Neural cell (in vitro differentiated cells): Measurements from ENCODE around the gene CCDC127. TPM values are rescaled to one million over a fixed set of nuclear protein-coding genes. Genes with fewer than 3 reads are reported as not detected.

Source experiments
- H2AFZ ChIP-seq: fragments of 200-600, 300-800 bp; sonication (generic), shearing (Covaris generic); 2 replicates; pipeline ENCODE4 v1.6.0; 2014; ENCODE audit warnings: low read depth, mild to moderate bottlenecking, antibody characterized with exemption, low read length, moderate library complexity
- H3F3A ChIP-seq: fragments of 200-600 bp; shearing (Covaris generic); 2 replicates; pipeline ENCODE4 v1.6.1; 2016; ENCODE audit warnings: mild to moderate bottlenecking, moderate library complexity, mixed read lengths, antibody characterized with exemption, low read length; ENCODE audit not compliant: insufficient read depth, poor library complexity, severe bottlenecking
- H3K27ac ChIP-seq: fragments of 200-600, 300-800 bp; sonication (generic), shearing (Covaris generic); 2 replicates; pipeline ENCODE4 v1.5.1; 2014; ENCODE audit warnings: mild to moderate bottlenecking, low read length, moderate library complexity
- H3K27me3 ChIP-seq: fragments of 300-800, 200-600 bp; sonication (generic), shearing (Covaris generic); 2 replicates; pipeline ENCODE4 v1.6.0; 2014; ENCODE audit warnings: mild to moderate bottlenecking, low read depth, low read length, moderate library complexity; ENCODE audit not compliant: insufficient read depth
- H3K36me3 ChIP-seq: fragments of 300-800, 200-600 bp; sonication (generic), shearing (Covaris generic); 2 replicates; pipeline ENCODE4 v1.5.1; 2014; ENCODE audit warnings: mild to moderate bottlenecking, antibody characterized with exemption, low read length, moderate library complexity; ENCODE audit not compliant: insufficient read depth
- H3K4me2 ChIP-seq: fragments of 300-800, 200-600 bp; sonication (generic), shearing (Covaris generic); 2 replicates; pipeline ENCODE4 v1.6.0; 2014; ENCODE audit warnings: mild to moderate bottlenecking, low read length
- H3K4me3 ChIP-seq: fragments of 300-800, 200-600 bp; sonication (generic), shearing (Covaris generic); 2 replicates; pipeline ENCODE4 v1.5.1; 2014; ENCODE audit warnings: mild to moderate bottlenecking, low read length, moderate library complexity
- H3K79me2 ChIP-seq: fragments of 200-600 bp; shearing (Covaris generic); replicated peaks from 2 replicates; pipeline ENCODE4 v1.6.0; 2014; ENCODE audit warnings: mild to moderate bottlenecking, low read length, moderate library complexity; ENCODE audit not compliant: insufficient read depth
- H3K9ac ChIP-seq: fragments of 300-800, 200-600 bp; sonication (generic), shearing (Covaris generic); 2 replicates; pipeline ENCODE4 v1.6.1; 2016; ENCODE audit warnings: mild to moderate bottlenecking, low read length, mixed read lengths
- H3K9me2 ChIP-seq: fragments of 200-600 bp; shearing (Covaris generic); 2 replicates; pipeline ENCODE4 v1.6.1; 2016; ENCODE audit warnings: mild to moderate bottlenecking, low read length, mixed read lengths; ENCODE audit not compliant: insufficient read depth
- H3K9me3 ChIP-seq: fragments of 200-600, 300-800 bp; sonication (generic), shearing (Covaris generic); 2 replicates; pipeline ENCODE4 v1.6.1; 2016; ENCODE audit warnings: mild to moderate bottlenecking, mixed run types, low read length, moderate library complexity, mixed read lengths
- H4K20me1 ChIP-seq: fragments of 200-600 bp; shearing (Covaris generic); 2 replicates; pipeline ENCODE4 v1.6.1; 2016; ENCODE audit warnings: mild to moderate bottlenecking, mixed run types; ENCODE audit not compliant: insufficient read depth
- CTCF ChIP-seq: fragments of 450-650 bp; IDR thresholded peaks from 2 replicates; pipeline ENCODE4 v1.5.1; 2014; ENCODE audit warnings: antibody characterized with exemption, mild to moderate bottlenecking, moderate library complexity; ENCODE audit not compliant: poor library complexity, severe bottlenecking
- EP300 ChIP-seq: fragments of 450-650 bp; conservative IDR thresholded peaks from 2 replicates; pipeline ENCODE4 v1.6.1; 2014; ENCODE audit warnings: antibody characterized with exemption, mild to moderate bottlenecking, moderate library complexity; ENCODE audit not compliant: poor library complexity, severe bottlenecking
- POLR2AphosphoS5 ChIP-seq: IDR thresholded peaks from 2 replicates; pipeline ENCODE4 v1.6.1; 2012
- RAD21 ChIP-seq: fragments of 450-650 bp; conservative IDR thresholded peaks from 2 replicates; pipeline ENCODE4 v1.6.1; 2014; ENCODE audit warnings: antibody characterized with exemption, mild to moderate bottlenecking, moderate library complexity
- REST ChIP-seq: IDR thresholded peaks from 2 replicates; pipeline ENCODE4 v1.6.1; 2012; ENCODE audit warnings: borderline replicate concordance
- polyA plus RNA-seq: library from polyadenylated mRNA; depleted of rRNA; stranded (reverse); fragments of >200 nt; gene quantifications from 2 replicates; pipeline ENCODE4 v1.2.3, GENCODE V29; 2014

Gene CCDC127
- polyA plus RNA-seq, 1 donor from 2014 or later = 5.4 TPM

- Histone ChIP-seq H3F3A (no peaks in the 10 kb centered on the region), H3K36me3 (no peaks in the 10 kb centered on the region), H3K4me2 (no peak overlapping the region), H4K20me1 (no peaks in the 10 kb centered on the region), H2AFZ (no peak overlapping the region), H3K9me3 (no peaks in the 10 kb centered on the region), H3K27ac (no peak overlapping the region), H3K27me3 (no peaks in the 10 kb centered on the region), H3K4me3 (no peak overlapping the region), H3K79me2 (no peaks in the 10 kb centered on the region), H3K9ac (no peak overlapping the region), H3K9me2 (no peaks in the 10 kb centered on the region)
- TF ChIP-seq EP300 = no peak
- TF ChIP-seq REST = no peak
- no peak for TF ChIP-seq CTCF
Measured at GRCh38 chr5:187042-187431, 30.9 kb downstream of the CCDC127 start.

GRCh38 chr5:186091-187041, 31.6 kb downstream of the CCDC127 start:
- Histone ChIP-seq H3K9me2 (no peaks in the 10 kb centered on the region), H3F3A (no peaks in the 10 kb centered on the region), H3K79me2 (no peaks in the 10 kb centered on the region), H3K36me3 (no peaks in the 10 kb centered on the region), H3K4me3 (no peak overlapping the region), H3K9ac (no peak overlapping the region), H3K9me3 (no peaks in the 10 kb centered on the region), H3K4me2 (no peak overlapping the region), H4K20me1 (no peaks in the 10 kb centered on the region), H3K27me3 (no peaks in the 10 kb centered on the region), H3K27ac (no peak overlapping the region), H2AFZ (no peak overlapping the region)
- TF ChIP-seq EP300 (no peak), POLR2AphosphoS5 (no peak), RAD21 (no peak), REST (no peak)
